Osteoblast (primary cell): ENCODE results near the gene RADIL. TPM values are rescaled to one million over a fixed set of nuclear protein-coding genes. Genes with fewer than 3 reads are reported as not detected.

Source experiments
- DNase-seq: peaks from one replicate; pipeline ENCODE4 v3.0.0; 2011; ENCODE audit warnings: low spot score, mixed read lengths; ENCODE audit not compliant: insufficient read length; ENCODE audit errors: missing footprints
- H2AFZ ChIP-seq: 2 replicates; pipeline ENCODE4 v1.6.0; 2011; ENCODE audit warnings: mild to moderate bottlenecking, low read length
- H3K27ac ChIP-seq: 2 replicates; pipeline ENCODE4 v1.5.1; 2011; ENCODE audit warnings: mild to moderate bottlenecking, low read depth, low read length, moderate library complexity
- H3K27me3 ChIP-seq: 2 replicates; pipeline ENCODE4 v1.6.0; 2012; ENCODE audit warnings: mild to moderate bottlenecking, control low read depth, inconsistent platforms, low read length, moderate library complexity; ENCODE audit not compliant: insufficient read depth
- H3K36me3 ChIP-seq: 2 replicates; pipeline ENCODE4 v1.5.1; 2011; ENCODE audit warnings: mild to moderate bottlenecking, low read length, control low read depth, moderate library complexity; ENCODE audit not compliant: insufficient read depth
- H3K4me1 ChIP-seq: 2 replicates; pipeline ENCODE4 v1.5.1; 2011; ENCODE audit warnings: mild to moderate bottlenecking, low read length, control low read depth, moderate library complexity; ENCODE audit not compliant: insufficient read depth
- H3K4me2 ChIP-seq: 2 replicates; pipeline ENCODE4 v1.6.0; 2011; ENCODE audit warnings: mild to moderate bottlenecking, low read length; ENCODE audit not compliant: insufficient read depth
- H3K4me3 ChIP-seq: fragments of 200-600 bp; sonication (generic); 3 replicates; pipeline ENCODE4 v1.5.1; 2012; ENCODE audit warnings: mild to moderate bottlenecking, low read length, inconsistent platforms; ENCODE audit not compliant: insufficient read depth
- H3K79me2 ChIP-seq: 2 replicates; pipeline ENCODE4 v1.6.0; 2012; ENCODE audit warnings: mild to moderate bottlenecking, low read length, control low read depth, inconsistent platforms; ENCODE audit not compliant: insufficient read depth
- H3K9me3 ChIP-seq: 2 replicates; pipeline ENCODE4 v1.5.1; 2011; ENCODE audit warnings: low read depth, low read length, control low read depth
- H4K20me1 ChIP-seq: 2 replicates; pipeline ENCODE4 v1.6.0; 2012; ENCODE audit warnings: mild to moderate bottlenecking, low read length, control low read depth; ENCODE audit not compliant: insufficient read depth
- CTCF ChIP-seq: IDR thresholded peaks from 2 replicates; pipeline ENCODE4 v1.5.1; 2011; ENCODE audit warnings: mild to moderate bottlenecking, low read depth, low read length, moderate library complexity; ENCODE audit errors: extremely low read depth
- total RNA-seq: library from RNA; depleted of rRNA; stranded (reverse); fragments of >200 nt; gene quantifications from 2 replicates; pipeline ENCODE4 v1.2.3, GENCODE V29; 2012

The RADIL gene
- total RNA-seq, 1 donor, result 1.1 TPM

- Histone ChIP-seq H3K36me3 (peaks cover 17% of the 10 kb centered on the region), H2AFZ (no peak overlapping the region), H3K79me2 (peaks cover 32% of the 10 kb centered on the region), H3K27me3 (no peaks in the 10 kb centered on the region), H4K20me1 (peaks cover 13% of the 10 kb centered on the region), H3K4me3 (no peak overlapping the region), H3K27ac (peak overlapping the region; percentile 95), H3K4me1 (peaks cover 16% of the 10 kb centered on the region), H3K4me2 (peak overlapping the region; percentile 93), H3K9me3 (no peaks in the 10 kb centered on the region)
- DNase-seq, result no peak
- no peak for TF ChIP-seq CTCF
These were observed 109.5 kb downstream of the RADIL start for GRCh38 chr7:4774007-4774406.

GRCh38 chr7:4772306-4772705, 111.2 kb downstream of the RADIL start:
- H2AFZ ChIP-seq, result no peak overlapping the region
- H3K36me3 ChIP-seq, result peaks cover 8% of the 10 kb centered on the region
- H3K79me2 ChIP-seq, result peaks cover 20% of the 10 kb centered on the region
- TF ChIP-seq CTCF, result no peak
- H3K4me1 ChIP-seq, result peaks cover 16% of the 10 kb centered on the region
- no peaks in the 10 kb centered on the region for H3K27me3 ChIP-seq
- H3K4me2 ChIP-seq, result no peak overlapping the region
- no peak for DNase-seq
- peaks cover 3% of the 10 kb centered on the region for H4K20me1 ChIP-seq
- H3K4me3 ChIP-seq, result no peak overlapping the region
- H3K27ac ChIP-seq, result no peak overlapping the region
- no peaks in the 10 kb centered on the region for H3K9me3 ChIP-seq

GRCh38 chr7:4771737-4772136, 111.8 kb downstream of the RADIL start:
- peaks cover 15% of the 10 kb centered on the region for H3K79me2 ChIP-seq
- no peak overlapping the region for H3K4me3 ChIP-seq
- no peaks in the 10 kb centered on the region for H3K9me3 ChIP-seq
- H3K4me1 ChIP-seq, result peaks cover 12% of the 10 kb centered on the region
- H2AFZ ChIP-seq, result no peak overlapping the region
- no peak for TF ChIP-seq CTCF
- H3K27me3 ChIP-seq, result no peaks in the 10 kb centered on the region
- no peak for DNase-seq
- H3K36me3 ChIP-seq, result peaks cover 6% of the 10 kb centered on the region
- H3K4me2 ChIP-seq, result no peak overlapping the region
- no peak overlapping the region for H3K27ac ChIP-seq
- H4K20me1 ChIP-seq, result peaks cover 2% of the 10 kb centered on the region

GRCh38 chr7:4770886-4771285, 112.6 kb downstream of the RADIL start:
- Histone ChIP-seq H3K4me2 (no peak overlapping the region), H3K4me3 (no peak overlapping the region), H3K27me3 (no peaks in the 10 kb centered on the region), H3K27ac (no peak overlapping the region), H3K4me1 (peaks cover 6% of the 10 kb centered on the region), H3K36me3 (peaks cover 4% of the 10 kb centered on the region), H3K79me2 (peaks cover 7% of the 10 kb centered on the region), H2AFZ (no peak overlapping the region), H3K9me3 (no peaks in the 10 kb centered on the region), H4K20me1 (no peaks in the 10 kb centered on the region)
- TF ChIP-seq CTCF, result no peak
- DNase-seq, result no peak
